Eye (tissue), 1 donor: ENCODE results near the gene CCNF.
"Not testable (repeated sequence)": the region's sequence is repeated elsewhere in the genome, so short reads cannot be mapped to it uniquely, and the experiment has no call there.

Experiments used
- DNase-seq: peaks from one replicate; pipeline ENCODE4 v3.0.0-alpha.2; 2015

Gene CCNF

GRCh38 chr16:2429034-2429770 is at the start of gene CCNF:
CCNF (plus strand) TSS chr16:2429447; CDS start chr16:2429482, 35 bp downstream.
- peak; percentile 98 for DNase-seq

- no peak for DNase-seq
Measured at GRCh38 chr16:2383501-2383900, 45.7 kb upstream of the CCNF start.

- no peak for DNase-seq
Measured at GRCh38 chr16:2384426-2384825, 44.8 kb upstream of the CCNF start.

- DNase-seq: no peak
Measured at GRCh38 chr16:2385190-2385836, 43.9 kb upstream of the CCNF start.

- not testable (repeated sequence) for DNase-seq
Measured at GRCh38 chr16:2385982-2386381, 43.3 kb upstream of the CCNF start.

- DNase-seq: no peak
Measured at GRCh38 chr16:2386990-2387389, 42.3 kb upstream of the CCNF start.

- no peak for DNase-seq
Measured at GRCh38 chr16:2388139-2388874, 40.9 kb upstream of the CCNF start.

- DNase-seq: no peak
Measured at GRCh38 chr16:2388875-2389433, 40.3 kb upstream of the CCNF start.

GRCh38 chr16:2392025-2392424 is 37.2 kb upstream of the CCNF start:
- no peak for DNase-seq

- no peak for DNase-seq
Measured at GRCh38 chr16:2398520-2398919, 30.7 kb upstream of the CCNF start.

GRCh38 chr16:2404099-2404498 is 25.1 kb upstream of the CCNF start:
- DNase-seq: no peak

GRCh38 chr16:2415085-2415484 is 14.2 kb upstream of the CCNF start:
- DNase-seq: no peak

- DNase-seq: no peak
Measured at GRCh38 chr16:2420035-2420434, 9.2 kb upstream of the CCNF start.

- DNase-seq: no peak
Measured at GRCh38 chr16:2422123-2422867, 7.0 kb upstream of the CCNF start.

- no peak for DNase-seq
Measured at GRCh38 chr16:2424061-2425007, 4.9 kb upstream of the CCNF start.

- DNase-seq: peak; percentile 35
Measured at GRCh38 chr16:2425008-2425518, 4.2 kb upstream of the CCNF start.

GRCh38 chr16:2425825-2426430 is 3.3 kb upstream of the CCNF start:
- no peak for DNase-seq

GRCh38 chr16:2426941-2427361 is 2.3 kb upstream of the CCNF start:
- no peak for DNase-seq

GRCh38 chr16:2427526-2427925 is 1.7 kb upstream of the CCNF start:
- DNase-seq: no peak

GRCh38 chr16:2428051-2428783 is 1.0 kb upstream of the CCNF start:
- DNase-seq: no peak

- no peak for DNase-seq
Measured at GRCh38 chr16:2428784-2429033, 538 bp upstream of the CCNF start.
